K562 (cell line): ENCODE measurements around the gene TRIOBP. TPM values are rescaled to one million over a fixed set of nuclear protein-coding genes. Genes with fewer than 3 reads are reported as not detected.
"Not testable (repeated sequence)": the region's sequence is repeated elsewhere in the genome, so short reads cannot be mapped to it uniquely, and the experiment has no call there.

Source experiments
- ATAC-seq: fragments of 200-7000 bp; cut with Tn5 transposase; 3 replicates; pipeline ENCODE4 v1.9.1; 2020; ENCODE audit warnings: moderate library complexity
- BruUV-seq: library from RNA; stranded (reverse); fragments of 400-500 nt; replicated peaks from 2 replicates; lab custom pipeline; 2021; lab: Mats Ljungman, UMichigan
- CTCF ChIA-PET: fragments of 300-600 bp; formaldehyde crosslinking; extraction: SDS; loops from one replicate; lab custom pipeline; 2021; ENCODE audit warnings: low intra/inter-chr PET ratio; lab: Yijun Ruan, JAX
- POLR2A ChIA-PET: fragments of 300-600, 350-650 bp; sonication (Branson Sonifier 250); formaldehyde crosslinking; extraction: SDS; loops from one replicate; lab custom pipeline; 2021; ENCODE audit warnings: antibody characterized with exemption, inconsistent platforms; lab: Yijun Ruan, JAX
- DNase-seq, 4 experiments: peaks; one replicate each; pipeline versions ENCODE4 v3.0.0 to v3.0.0-alpha.2; 2011 to 2018; ENCODE audit warnings: low spot score in 3 of 4, mixed read lengths in 3 of 4; ENCODE audit errors: extremely low read depth in 1 of 4
- FAIRE-seq: peaks from 2 replicates; lab custom pipeline; 2011; peaks lifted over from hg19 to GRCh38; lab: Jason Lieb, UNC
- H2AFZ ChIP-seq: 2 replicates; pipeline ENCODE4 v1.6.0; 2011; ENCODE audit warnings: low read depth, low read length, control low read depth, inconsistent platforms
- H3K27ac ChIP-seq: fragments of 200-600 bp; 3 replicates; pipeline ENCODE4 v1.8.0; 2011; ENCODE audit warnings: low read depth, mild to moderate bottlenecking, control low read depth, inconsistent platforms, low read length, moderate library complexity, mixed read lengths; ENCODE audit errors: extremely low read depth
- H3K27me3 ChIP-seq, 2 experiments: fragments of 300-600 bp in 1 of 2; 2 replicates in 1 of 2; 3 replicates in 1 of 2; pipeline versions ENCODE4 v1.6.0 to v1.8.0; 2011; ENCODE audit warnings: inconsistent platforms in 2 of 2, low read length in 2 of 2, mild to moderate bottlenecking in 1 of 2, mixed read lengths in 1 of 2, moderate library complexity in 1 of 2; ENCODE audit not compliant: control insufficient read depth in 2 of 2, insufficient read depth in 2 of 2
- H3K36me3 ChIP-seq: fragments of 300-600 bp; 3 replicates; pipeline ENCODE4 v1.8.0; 2011; ENCODE audit warnings: mild to moderate bottlenecking, low read length, inconsistent platforms; ENCODE audit not compliant: control insufficient read depth, insufficient read depth
- H3K4me1 ChIP-seq, 2 experiments: fragments of 200-600 bp in 1 of 2; replicated peaks in 1 of 2; 2 replicates in 1 of 2; 3 replicates in 1 of 2; pipeline versions ENCODE4 v1.5.1 to v1.8.0; 2011; ENCODE audit warnings: inconsistent platforms in 2 of 2, low read length in 2 of 2, mild to moderate bottlenecking in 1 of 2, mixed read lengths in 1 of 2, moderate library complexity in 1 of 2; ENCODE audit not compliant: control insufficient read depth in 2 of 2, insufficient read depth in 2 of 2
- H3K4me2 ChIP-seq: 2 replicates; pipeline ENCODE4 v1.6.1; 2011; ENCODE audit warnings: low read length, control low read depth, inconsistent platforms, mixed read lengths; ENCODE audit not compliant: insufficient read depth
- H3K4me3 ChIP-seq: fragments of 200-600 bp; sonication (generic), shearing (Covaris generic); 2 replicates; pipeline ENCODE4 v1.5.1; 2016; ENCODE audit warnings: control low read depth, inconsistent platforms
- H3K79me2 ChIP-seq: fragments of 200-600 bp; 3 replicates; pipeline ENCODE4 v1.8.0; 2011; ENCODE audit warnings: low read length, inconsistent platforms; ENCODE audit not compliant: control insufficient read depth, insufficient read depth
- H3K9ac ChIP-seq, 2 experiments: 2 replicates each; pipeline versions ENCODE4 v1.6.0 to v1.6.1; 2011; ENCODE audit warnings: low read depth in 2 of 2, low read length in 2 of 2, control low read depth in 1 of 2, inconsistent platforms in 1 of 2, mild to moderate bottlenecking in 1 of 2, mixed read lengths in 1 of 2; ENCODE audit not compliant: insufficient read depth in 1 of 2
- H3K9me1 ChIP-seq: one replicate; pipeline ENCODE4 v1.6.0; 2011; ENCODE audit warnings: inconsistent platforms, mild to moderate bottlenecking, low read length, moderate library complexity; ENCODE audit not compliant: control insufficient read depth, insufficient read depth
- H3K9me3 ChIP-seq: replicated peaks from 2 replicates; pipeline ENCODE4 v1.5.1; 2011; ENCODE audit warnings: low read depth, low read length, inconsistent platforms; ENCODE audit not compliant: control insufficient read depth, insufficient read depth
- H4K20me1 ChIP-seq: replicated peaks from 2 replicates; pipeline ENCODE4 v1.6.1; 2011; ENCODE audit warnings: low read length, inconsistent platforms, mixed read lengths; ENCODE audit not compliant: control insufficient read depth, insufficient read depth
- CREBBP ChIP-seq: IDR thresholded peaks from one replicate; pipeline ENCODE4 v1.6.1; 2012; ENCODE audit warnings: low read depth, mild to moderate bottlenecking, control low read depth, inconsistent platforms, low read length
- FOXK1 ChIP-seq: sonication (generic); formaldehyde crosslinking; IDR thresholded peaks from 2 replicates; pipeline ENCODE4 v1.8.0; 2022; ENCODE audit warnings: missing genetic modification reagents, mild to moderate bottlenecking, borderline replicate concordance
- KLF10 ChIP-seq: fragments of 250-450 bp; sonication (Bioruptor Pico); IDR thresholded peaks from 2 replicates; pipeline ENCODE4 v1.6.1; 2021; ENCODE audit warnings: matching md5 sums
- MAZ ChIP-seq, 2 experiments: fragments of 450-650 bp in 1 of 2; sonication (generic) in 1 of 2; formaldehyde crosslinking; IDR thresholded peaks in 1 of 2; conservative IDR thresholded peaks in 1 of 2; 2 replicates each; pipeline versions ENCODE4 v1.4.0 to v1.5.0; 2020; ENCODE audit warnings: mild to moderate bottlenecking in 1 of 2, missing genetic modification reagents in 1 of 2
- POLR2A ChIP-seq: fragments of 450-650 bp; conservative IDR thresholded peaks from 2 replicates; pipeline ENCODE4 v1.6.1; 2016
- POLR2G ChIP-seq: fragments of 200-400 bp; formaldehyde crosslinking; IDR thresholded peaks from 2 replicates; pipeline ENCODE4 v1.6.1; 2017; ENCODE audit warnings: low read depth, mild to moderate bottlenecking, antibody characterized with exemption, low read length, moderate library complexity
- PTRF ChIP-seq: fragments of 450-650 bp; IDR thresholded peaks from 2 replicates; pipeline ENCODE4 v1.6.1; 2016; ENCODE audit warnings: mild to moderate bottlenecking, missing genetic modification characterization, missing compliant biosample characterization
- RBFOX2 ChIP-seq: fragments of 200-400 bp; formaldehyde crosslinking; IDR thresholded peaks from 2 replicates; pipeline ENCODE4 v1.6.1; 2017; ENCODE audit warnings: low read depth, mild to moderate bottlenecking, low read length, moderate library complexity
- SIN3B ChIP-seq: fragments of 450-650 bp; IDR thresholded peaks from 2 replicates; pipeline ENCODE4 v1.6.1; 2017; ENCODE audit warnings: low read depth, mild to moderate bottlenecking, moderate library complexity
- THRA ChIP-seq: fragments of 450-650 bp; IDR thresholded peaks from 2 replicates; pipeline ENCODE4 v1.6.1; 2017; ENCODE audit warnings: mild to moderate bottlenecking, moderate library complexity
- ZNF395 ChIP-seq: fragments of 200-800 bp; sonication (Bioruptor generic); IDR thresholded peaks from 2 replicates; pipeline ENCODE4 v1.6.1; 2017; ENCODE audit warnings: missing genetic modification characterization, missing compliant biosample characterization
- ZNF668 ChIP-seq: fragments of 250-450 bp; sonication (Bioruptor Pico); IDR thresholded peaks from 2 replicates; pipeline ENCODE4 v1.8.0; 2022; ENCODE audit warnings: mild to moderate bottlenecking, inconsistent platforms
- WGBS: fragments of 100-300 bp; shearing (Covaris generic); methylation state at CpG from one replicate; pipeline ENCODE4 v1.1.6; 2016; ENCODE audit warnings: low coverage, mixed read lengths; ENCODE audit not compliant: insufficient coverage; ENCODE audit errors: missing lambda C conversion rate; 5-methylcytosine and 5-hydroxymethylcytosine counted together
- in situ Hi-C: fragments of 300-500 bp; cut with MboI; formaldehyde crosslinking; loops from 4 replicates; pipeline ENCODE4 v1.15.0; 2018; ENCODE audit warnings: inconsistent platforms, mixed read lengths
- intact Hi-C: fragments of 100-400 bp; cut with micrococcal nuclease; formaldehyde crosslinking; loops from 2 replicates; pipeline ENCODE4 v1.14.2; 2022
- polyA plus RNA-seq, 8 experiments: library from polyadenylated mRNA; depleted of rRNA in 4 of 8; stranded (reverse) in 5 of 8; unstranded in 3 of 8; fragments of >200 nt; fragmentation: Nextera tagmentation in 2 of 8; fragmentation: Illumina TruSeq in 1 of 8; extraction: Ambion mirVana in 2 of 8; extraction: Trizol in 1 of 8; gene quantifications; 2 replicates each; pipeline versions ENCODE4 v1.2.1 to v1.2.3, GENCODE V29; 2011 to 2014; ENCODE audit warnings: inconsistent platforms in 1 of 8, missing spikeins in 1 of 8
- total RNA-seq, 7 experiments: library from RNA; depleted of rRNA in 6 of 7; stranded (reverse); fragments of >200 nt in 6 of 7; fragmentation: Illumina TruSeq in 2 of 7; extraction: Trizol in 2 of 7; gene quantifications; 2 replicates each; pipeline versions ENCODE4 v1.2.1 to v1.2.3, GENCODE V29; 2011 to 2021; ENCODE audit warnings: low replicate concordance in 1 of 7

TRIOBP gene
- total and polyA plus RNA-seq, 9 of the 15 experiments (the other 6 are each of a cell fraction or from before 2014, with no cell fraction given): 0.24 to 13.8 (median 5.5) TPM

DNA sequence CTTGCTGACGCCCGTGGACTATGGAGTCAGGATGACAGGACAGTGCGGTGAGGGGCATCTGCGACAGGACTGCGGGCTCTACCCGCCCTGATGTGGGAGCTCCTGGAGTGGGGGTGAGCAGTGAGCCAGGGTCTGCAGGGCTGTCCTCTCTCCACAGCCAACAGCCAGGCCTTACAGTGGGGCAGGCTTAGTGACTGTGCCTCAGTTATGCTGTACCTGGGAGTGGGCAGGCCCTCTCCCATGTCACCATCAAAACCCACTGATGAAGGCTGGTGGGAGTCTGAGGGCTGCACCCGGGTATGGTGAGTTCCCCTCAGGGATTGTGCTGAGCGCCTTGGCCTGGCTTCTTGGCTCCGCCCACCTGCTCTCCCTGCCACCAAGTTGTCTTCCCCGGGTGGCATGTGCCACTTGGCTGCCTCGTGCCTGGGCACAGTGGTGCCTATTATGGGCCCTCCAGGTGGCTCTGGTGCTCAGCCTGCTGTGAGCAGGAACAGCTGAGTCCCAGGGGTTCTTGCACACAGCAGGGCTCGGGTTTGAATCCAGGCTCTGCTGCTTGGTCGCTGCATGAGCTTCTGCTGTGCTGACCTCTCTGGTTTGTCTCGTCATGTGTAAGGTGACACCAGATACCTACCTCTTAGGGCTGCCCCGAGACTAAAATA lies 4.1 kb upstream of the TRIOBP start:
- Histone ChIP-seq H3K36me3 (peaks cover 50% of the 10 kb centered on the region; the same call in 2 of the 3 replicates), H3K79me2 (peaks cover under 1% of the 10 kb centered on the region; the same call in 2 of the 3 replicates), H3K9me1 (no peaks in the 10 kb centered on the region), H3K27me3 (no peaks in the 10 kb centered on the region), H3K27ac (no peak overlapping the region), H3K4me1 (peaks cover 2 to 21% of the 10 kb centered on the region in 2 experiments; a peak in 2 of 5 replicates), H4K20me1 (no peaks in the 10 kb centered on the region), H3K9ac (no peak overlapping the region), H2AFZ (no peak overlapping the region), H3K9me3 (no peaks in the 10 kb centered on the region), H3K4me2 (no peak overlapping the region), H3K4me3 (no peak overlapping the region)
- ChIA-PET CTCF (no interaction called here), POLR2A (no interaction called here)
- FAIRE-seq (no peak), DNase-seq (no peak), ATAC-seq (no peak)
- intact Hi-C loops: no loop called here
- no peak for TF ChIP-seq FOXK1 (CRISPR knock-in tag)
- 0 out of 2 replicates have a peak, but pooled peaks have one; percentile 46 for TF ChIP-seq POLR2A
- TF ChIP-seq ZNF668 (CRISPR knock-in tag): no peak
- TF ChIP-seq ZNF395 (CRISPR knock-in tag): no peak
- no peak for TF ChIP-seq CREBBP
- no peak for TF ChIP-seq KLF10 (CRISPR knock-in tag)
- TF ChIP-seq THRA: no peak
- TF ChIP-seq POLR2G: peak; percentile 67
- no peak for TF ChIP-seq MAZ (CRISPR knock-in tag; conservative IDR thresholded peaks at IDR 0.05 in 1 of 2, IDR thresholded peaks at IDR 0.05 in 1 of 2)
- TF ChIP-seq PTRF (tag): no peak
- TF ChIP-seq SIN3B: no peak
- peak; percentile 57 for TF ChIP-seq RBFOX2
- BruUV-seq: no TSS peak
- 86% methylated on average over 11 of the region's 15 CpGs for WGBS
- in situ Hi-C loops: no loop called here

- CTCF ChIA-PET, in situ Hi-C loops: not testable (repeated sequence)
These were observed 2.7 kb upstream of the TRIOBP start for GRCh38 chr22:37694131-37694530.

More at GRCh38 chr22:37694131-37694530, 2.7 kb upstream of the TRIOBP start:
- peaks cover 2 to 16% of the 10 kb centered on the region in 2 experiments; a peak in 3 of 5 replicates for H3K4me1 ChIP-seq
- H3K4me3 ChIP-seq, H4K20me1 ChIP-seq, H3K9me3 ChIP-seq, intact Hi-C loops, H3K4me2 ChIP-seq, H3K79me2 ChIP-seq, DNase-seq, ATAC-seq, H3K9ac ChIP-seq, H3K9me1 ChIP-seq, BruUV-seq, H3K27ac ChIP-seq, H3K27me3 ChIP-seq, FAIRE-seq, H2AFZ ChIP-seq: not testable (repeated sequence)
- POLR2A ChIA-PET: interaction anchor here (1.3 to 2.7 kb wide), 2 partner anchors 8 to 19 kb away, joined by 7 to 8 read pairs; partner anchors contain the start of genes LGALS1 and NOL12
- 96% methylated on average over 5 of the region's 7 CpGs for WGBS
- peaks cover 37% of the 10 kb centered on the region; the same call in 2 of the 3 replicates for H3K36me3 ChIP-seq
